ENCODE measurements around the gene UBE2E2. TPM values are rescaled to one million over a fixed set of nuclear protein-coding genes. Genes with fewer than 3 reads are reported as not detected.

Gene UBE2E2
- total RNA-seq, 1 donor from 2014 or later, result 32.5 TPM

DNA sequence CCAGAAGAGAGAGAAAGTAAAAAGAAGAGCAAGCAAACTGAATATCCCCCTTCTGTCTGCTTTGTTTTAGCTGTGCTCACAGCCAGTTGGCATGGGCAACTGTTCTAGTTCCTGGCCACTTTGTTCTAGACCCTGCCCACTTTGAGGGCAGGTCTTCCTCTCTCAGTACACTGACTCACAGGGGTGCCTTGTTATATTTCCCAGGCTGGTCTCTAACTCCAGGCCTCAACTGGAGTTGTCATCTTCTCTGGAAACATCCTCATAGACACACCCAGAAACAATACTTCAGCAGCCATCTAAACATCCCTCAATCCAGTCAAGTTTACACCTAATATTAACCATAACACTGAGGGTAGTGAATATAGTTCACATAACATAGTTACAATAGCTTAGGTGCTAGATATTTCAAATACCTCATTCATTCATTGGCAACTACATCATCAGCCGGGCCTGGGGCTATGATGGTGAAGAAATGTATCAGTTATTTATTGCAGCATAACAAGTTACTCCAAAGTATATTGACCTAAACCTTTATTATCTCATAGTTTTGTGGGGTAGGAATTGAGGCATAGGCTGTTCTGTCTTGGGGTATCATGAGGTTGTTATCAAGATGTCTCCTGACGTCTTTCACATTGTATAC is 106.0 kb downstream of the UBE2E2 start:
- DNase-seq (ENCODE audit: low spot score, unreplicated experiment), result no peak
- peaks cover 3% of the 10 kb centered on the region for H3K36me3 Mint-ChIP-seq (ENCODE audit: insufficient read depth)
- H3K4me1 Mint-ChIP-seq (ENCODE audit: low read depth), result no peaks in the 10 kb centered on the region
- no peaks in the 10 kb centered on the region for H3K27me3 Mint-ChIP-seq
- TF ChIP-seq, protein P1, sequence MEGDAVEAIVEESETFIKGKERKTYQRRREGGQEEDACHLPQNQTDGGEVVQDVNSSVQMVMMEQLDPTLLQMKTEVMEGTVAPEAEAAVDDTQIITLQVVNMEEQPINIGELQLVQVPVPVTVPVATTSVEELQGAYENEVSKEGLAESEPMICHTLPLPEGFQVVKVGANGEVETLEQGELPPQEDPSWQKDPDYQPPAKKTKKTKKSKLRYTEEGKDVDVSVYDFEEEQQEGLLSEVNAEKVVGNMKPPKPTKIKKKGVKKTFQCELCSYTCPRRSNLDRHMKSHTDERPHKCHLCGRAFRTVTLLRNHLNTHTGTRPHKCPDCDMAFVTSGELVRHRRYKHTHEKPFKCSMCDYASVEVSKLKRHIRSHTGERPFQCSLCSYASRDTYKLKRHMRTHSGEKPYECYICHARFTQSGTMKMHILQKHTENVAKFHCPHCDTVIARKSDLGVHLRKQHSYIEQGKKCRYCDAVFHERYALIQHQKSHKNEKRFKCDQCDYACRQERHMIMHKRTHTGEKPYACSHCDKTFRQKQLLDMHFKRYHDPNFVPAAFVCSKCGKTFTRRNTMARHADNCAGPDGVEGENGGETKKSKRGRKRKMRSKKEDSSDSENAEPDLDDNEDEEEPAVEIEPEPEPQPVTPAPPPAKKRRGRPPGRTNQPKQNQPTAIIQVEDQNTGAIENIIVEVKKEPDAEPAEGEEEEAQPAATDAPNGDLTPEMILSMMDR (IDR thresholded peaks at IDR 0.05; ENCODE audit: unreplicated experiment), result no peak
- no peak overlapping the region for H3K27ac Mint-ChIP-seq
- no peak overlapping the region for H3K4me3 Mint-ChIP-seq (ENCODE audit: low read depth)
- H3K9me3 Mint-ChIP-seq (ENCODE audit: low read depth), result peaks cover 4% of the 10 kb centered on the region

DNA sequence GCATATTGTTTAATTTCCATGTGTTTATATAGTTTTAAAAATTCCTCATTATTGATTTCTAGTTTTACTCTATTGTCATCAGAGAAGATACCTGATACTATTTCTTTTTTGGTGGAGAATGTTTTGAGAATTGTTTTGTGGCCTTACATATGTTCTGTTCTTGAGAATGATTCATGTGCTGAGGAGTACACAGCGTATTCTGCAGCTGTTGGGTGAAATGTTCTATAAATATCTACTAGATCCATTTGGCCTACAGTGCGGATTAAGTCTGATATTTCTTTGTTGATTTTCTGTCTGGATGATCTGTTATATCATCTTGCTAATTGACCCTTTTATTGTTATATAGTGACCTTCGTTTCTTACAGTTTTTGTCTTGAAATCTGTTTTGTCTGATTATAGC is 109.7 kb downstream of the UBE2E2 start:
- DNase-seq (ENCODE audit: low spot score, unreplicated experiment), result no peak
- H3K36me3 Mint-ChIP-seq (ENCODE audit: insufficient read depth), result peaks cover 6% of the 10 kb centered on the region
- H3K27ac Mint-ChIP-seq, result no peak overlapping the region
- no peaks in the 10 kb centered on the region for H3K27me3 Mint-ChIP-seq
- peaks cover 6% of the 10 kb centered on the region for H3K9me3 Mint-ChIP-seq (ENCODE audit: low read depth)
- no peak overlapping the region for H3K4me3 Mint-ChIP-seq (ENCODE audit: low read depth)
- no peaks in the 10 kb centered on the region for H3K4me1 Mint-ChIP-seq (ENCODE audit: low read depth)
- TF ChIP-seq, protein P1 (IDR thresholded peaks at IDR 0.05; ENCODE audit: unreplicated experiment), result no peak

DNA sequence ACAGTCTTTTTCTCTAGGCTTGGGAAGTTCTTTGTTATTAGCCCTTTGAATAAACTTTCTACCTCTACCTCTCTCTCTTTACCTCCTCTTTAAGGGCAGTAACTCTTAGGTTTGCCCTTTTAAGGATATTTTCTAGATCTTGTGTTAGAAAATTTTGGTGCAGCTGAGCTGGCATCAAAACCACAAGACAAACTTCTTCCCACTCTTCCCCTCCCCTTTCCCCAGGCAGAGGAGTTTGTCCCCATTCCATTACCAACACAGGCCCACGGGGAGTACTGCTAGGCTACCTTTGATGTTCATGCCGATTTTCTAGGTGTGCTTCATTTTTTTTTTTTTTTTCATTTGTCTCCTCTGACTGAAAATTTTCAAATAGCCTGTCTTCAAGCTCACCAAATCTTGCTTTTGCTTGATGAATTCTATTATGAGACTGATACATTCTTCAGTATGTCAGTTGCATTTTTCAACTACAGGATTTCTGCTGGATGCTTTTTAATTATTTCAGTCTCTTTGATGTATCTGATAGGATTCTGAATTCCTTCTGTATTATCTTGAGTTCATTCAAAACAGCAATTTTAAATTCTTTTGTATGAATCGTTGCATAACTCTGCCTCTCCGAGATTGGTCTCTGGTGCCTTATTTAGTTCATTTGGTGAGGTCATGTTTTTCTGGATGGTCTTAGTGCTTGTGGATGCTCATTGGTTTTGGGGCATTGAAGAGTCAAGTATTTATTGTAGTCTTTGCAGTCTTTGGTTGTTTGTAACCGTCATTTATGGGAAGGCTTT is 112.0 kb downstream of the UBE2E2 start:
- Mint-ChIP-seq H3K4me3 (ENCODE audit: low read depth) (no peak overlapping the region), H3K27ac (no peak overlapping the region), H3K27me3 (no peaks in the 10 kb centered on the region), H3K9me3 (ENCODE audit: low read depth) (peaks cover 6% of the 10 kb centered on the region), H3K4me1 (ENCODE audit: low read depth) (no peaks in the 10 kb centered on the region), H3K36me3 (ENCODE audit: insufficient read depth) (peaks cover 6% of the 10 kb centered on the region)
- DNase-seq (ENCODE audit: low spot score, unreplicated experiment), result no peak
- TF ChIP-seq, protein P1 (IDR thresholded peaks at IDR 0.05; ENCODE audit: unreplicated experiment), result no peak

DNA sequence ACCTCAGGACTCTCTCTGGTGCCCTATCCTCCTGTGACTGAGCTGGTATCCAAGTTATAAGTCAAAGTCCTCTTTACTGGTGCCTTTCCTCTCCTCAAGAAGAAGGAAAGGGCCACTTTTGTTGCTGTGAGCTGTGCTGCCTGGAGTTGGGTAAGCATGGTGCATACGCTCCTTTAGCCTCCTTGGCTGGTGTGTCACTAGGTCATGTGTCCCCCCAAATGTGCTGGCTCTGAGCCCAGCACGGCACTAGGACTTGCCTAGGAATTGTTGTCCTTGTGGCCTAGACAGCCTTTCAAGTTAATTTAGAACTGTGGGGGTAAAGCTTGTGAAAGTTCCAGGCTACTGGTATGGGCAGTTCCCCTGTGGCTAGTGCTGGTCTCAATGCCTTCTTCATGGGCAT is 113.8 kb downstream of the UBE2E2 start:
- TF ChIP-seq, protein P1 (IDR thresholded peaks at IDR 0.05; ENCODE audit: unreplicated experiment), result no peak
- Mint-ChIP-seq H3K27me3 (no peaks in the 10 kb centered on the region), H3K36me3 (ENCODE audit: insufficient read depth) (peaks cover 3% of the 10 kb centered on the region), H3K9me3 (ENCODE audit: low read depth) (peaks cover 4% of the 10 kb centered on the region), H3K27ac (no peak overlapping the region), H3K4me1 (ENCODE audit: low read depth) (no peaks in the 10 kb centered on the region), H3K4me3 (ENCODE audit: low read depth) (no peak overlapping the region)
- DNase-seq (ENCODE audit: low spot score, unreplicated experiment), result no peak

DNA sequence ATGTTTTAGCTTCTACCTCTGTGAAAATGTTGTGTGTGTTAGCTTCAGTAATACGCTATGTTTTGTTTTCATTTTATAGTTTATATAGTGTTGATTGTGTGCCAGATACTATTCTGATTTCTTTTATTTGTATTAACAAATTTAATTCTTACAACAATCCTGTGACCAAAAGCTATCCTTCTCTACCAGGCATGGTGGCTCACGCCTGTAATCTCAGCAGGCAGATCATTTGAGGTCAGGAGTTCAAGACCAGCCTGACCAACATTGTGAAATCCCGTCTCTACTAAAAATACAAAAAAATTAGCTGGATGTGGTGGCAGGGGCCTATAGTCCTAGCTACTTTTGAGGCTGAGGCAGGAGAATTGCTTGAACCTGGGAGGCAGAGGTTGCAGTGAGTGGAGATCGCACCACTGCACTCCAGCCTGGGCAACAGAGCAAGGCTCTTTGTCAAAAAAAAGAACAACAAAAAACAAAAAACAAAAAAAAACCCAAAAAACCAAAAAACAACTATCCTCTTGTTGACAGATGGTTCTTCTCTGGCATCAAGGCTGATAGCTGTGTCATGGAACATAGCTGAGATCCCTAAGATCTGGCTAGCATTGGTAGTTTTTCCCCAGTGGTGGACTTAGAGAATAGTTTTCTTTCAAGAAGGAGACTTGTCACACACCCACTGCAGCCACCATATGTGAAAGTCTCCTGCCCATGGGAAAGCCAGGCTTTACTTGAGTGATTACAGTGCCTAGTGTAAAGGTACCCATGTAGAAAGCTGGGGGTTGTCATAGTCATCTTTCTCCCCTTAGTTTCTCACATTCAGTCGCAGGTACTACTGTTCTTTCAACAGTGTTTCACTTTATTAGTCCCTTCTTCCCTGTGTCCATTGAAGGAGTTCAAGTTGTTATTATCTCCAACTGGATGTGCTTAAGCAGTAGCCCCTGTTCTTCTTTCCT is 116.5 kb downstream of the UBE2E2 start:
- H3K36me3 Mint-ChIP-seq (ENCODE audit: insufficient read depth), result peaks cover 3% of the 10 kb centered on the region
- H3K4me3 Mint-ChIP-seq (ENCODE audit: low read depth), result no peak overlapping the region
- H3K27me3 Mint-ChIP-seq, result no peaks in the 10 kb centered on the region
- no peak overlapping the region for H3K27ac Mint-ChIP-seq
- DNase-seq (ENCODE audit: low spot score, unreplicated experiment), result no peak
- peaks cover 4% of the 10 kb centered on the region for H3K4me1 Mint-ChIP-seq (ENCODE audit: low read depth)
- peaks cover 3% of the 10 kb centered on the region for H3K9me3 Mint-ChIP-seq (ENCODE audit: low read depth)
- TF ChIP-seq, protein P1 (IDR thresholded peaks at IDR 0.05; ENCODE audit: unreplicated experiment), result no peak
